Karpas-422 (cell line): ENCODE results near the gene SLFN5. TPM values are rescaled to one million over a fixed set of nuclear protein-coding genes. Genes with fewer than 3 reads are reported as not detected.

Experiments used
- DNase-seq: peaks from one replicate; pipeline ENCODE4 v3.0.0-alpha.2; 2015
- H2AFZ ChIP-seq: fragments of 200-600 bp; sonication (generic); 2 replicates; pipeline ENCODE4 v1.6.1; 2014; ENCODE audit warnings: antibody characterized with exemption, low read length, mixed read lengths
- H3K27ac ChIP-seq: fragments of 200-600 bp; sonication (generic); 2 replicates; pipeline ENCODE4 v1.5.1; 2014; ENCODE audit warnings: mild to moderate bottlenecking, low read length, moderate library complexity
- H3K27me3 ChIP-seq: fragments of 200-600 bp; sonication (generic); 2 replicates; pipeline ENCODE4 v1.6.1; 2014; ENCODE audit warnings: low read length, mixed read lengths
- H3K36me3 ChIP-seq: fragments of 200-600 bp; sonication (generic); 2 replicates; pipeline ENCODE4 v1.6.1; 2014; ENCODE audit warnings: low read length, mixed read lengths; ENCODE audit not compliant: insufficient read depth
- H3K4me1 ChIP-seq: fragments of 200-600 bp; sonication (generic); 2 replicates; pipeline ENCODE4 v1.6.1; 2014; ENCODE audit warnings: mild to moderate bottlenecking, low read length, mixed read lengths
- H3K4me2 ChIP-seq: fragments of 200-600 bp; sonication (generic); 2 replicates; pipeline ENCODE4 v1.6.1; 2014; ENCODE audit warnings: low read length, low read depth, mild to moderate bottlenecking; ENCODE audit not compliant: poor library complexity, severe bottlenecking
- H3K4me3 ChIP-seq: fragments of 200-600 bp; sonication (generic); 2 replicates; pipeline ENCODE4 v1.5.1; 2014; ENCODE audit warnings: mild to moderate bottlenecking, antibody characterized with exemption, low read length, mixed read lengths
- H3K79me2 ChIP-seq: fragments of 200-600 bp; sonication (generic); 2 replicates; pipeline ENCODE4 v1.6.1; 2014; ENCODE audit warnings: mild to moderate bottlenecking, low read length, mixed read lengths
- H3K9ac ChIP-seq: fragments of 200-600 bp; sonication (generic); 2 replicates; pipeline ENCODE4 v1.6.0; 2014; ENCODE audit warnings: low read length
- H3K9me2 ChIP-seq: fragments of 200-600 bp; sonication (generic), shearing (Covaris generic); replicated peaks from 2 replicates; pipeline ENCODE4 v1.6.0; 2014; ENCODE audit warnings: mild to moderate bottlenecking, low read length, moderate library complexity; ENCODE audit not compliant: insufficient read depth
- H3K9me3 ChIP-seq: fragments of 300-700, 200-600 bp; sonication (generic); 2 replicates; pipeline ENCODE4 v1.6.1; 2014; ENCODE audit warnings: low read length, mixed read lengths
- H4K20me1 ChIP-seq: fragments of 200-600 bp; sonication (generic); 2 replicates; pipeline ENCODE4 v1.6.1; 2014; ENCODE audit warnings: mild to moderate bottlenecking, antibody characterized with exemption, low read length, low read depth; ENCODE audit not compliant: insufficient read depth
- total RNA-seq: library from RNA; depleted of rRNA; stranded (reverse); fragments of >200 nt; shearing (Covaris generic); gene quantifications from 2 replicates; pipeline ENCODE4 v1.2.3, GENCODE V29; 2014; ENCODE audit warnings: low replicate concordance

Gene SLFN5
- total RNA-seq, 1 experiment from 2014 or later = 0.22 TPM

- Histone ChIP-seq H3K27me3 (no peaks in the 10 kb centered on the region), H3K27ac (no peak overlapping the region), H2AFZ (no peak overlapping the region), H4K20me1 (no peaks in the 10 kb centered on the region), H3K36me3 (no peaks in the 10 kb centered on the region), H3K4me3 (no peak overlapping the region), H3K9ac (no peak overlapping the region), H3K79me2 (no peaks in the 10 kb centered on the region), H3K9me3 (no peaks in the 10 kb centered on the region), H3K4me2 (no peak overlapping the region), H3K9me2 (no peaks in the 10 kb centered on the region), H3K4me1 (no peaks in the 10 kb centered on the region)
- DNase-seq = no peak
These were observed 7.0 kb upstream of the SLFN5 start for GRCh38 chr17:35235917-35236316.

- H3K9ac ChIP-seq = no peak overlapping the region
- H3K27me3 ChIP-seq = no peaks in the 10 kb centered on the region
- no peak overlapping the region for H3K27ac ChIP-seq
- no peak overlapping the region for H3K4me3 ChIP-seq
- no peaks in the 10 kb centered on the region for H3K36me3 ChIP-seq
- no peaks in the 10 kb centered on the region for H3K79me2 ChIP-seq
- DNase-seq = no peak
- no peak overlapping the region for H3K4me2 ChIP-seq
- H4K20me1 ChIP-seq = no peaks in the 10 kb centered on the region
- H3K9me2 ChIP-seq = no peaks in the 10 kb centered on the region
- no peaks in the 10 kb centered on the region for H3K4me1 ChIP-seq
- no peak overlapping the region for H2AFZ ChIP-seq
- H3K9me3 ChIP-seq = no peaks in the 10 kb centered on the region
These were observed 6.1 kb upstream of the SLFN5 start for GRCh38 chr17:35236821-35237220.

- Histone ChIP-seq H3K4me3 (no peak overlapping the region), H3K9ac (no peak overlapping the region), H3K9me3 (no peaks in the 10 kb centered on the region), H3K79me2 (no peaks in the 10 kb centered on the region), H2AFZ (no peak overlapping the region), H4K20me1 (no peaks in the 10 kb centered on the region), H3K4me1 (peaks cover 17% of the 10 kb centered on the region), H3K4me2 (no peak overlapping the region), H3K9me2 (no peaks in the 10 kb centered on the region), H3K27me3 (no peaks in the 10 kb centered on the region), H3K36me3 (no peaks in the 10 kb centered on the region), H3K27ac (no peak overlapping the region)
- no peak for DNase-seq
These were observed 4.1 kb upstream of the SLFN5 start for GRCh38 chr17:35238821-35239220.

GRCh38 chr17:35239823-35240222, 3.0 kb upstream of the SLFN5 start:
- H3K9me2 ChIP-seq = no peaks in the 10 kb centered on the region
- DNase-seq = no peak
- H4K20me1 ChIP-seq = no peaks in the 10 kb centered on the region
- no peaks in the 10 kb centered on the region for H3K36me3 ChIP-seq
- no peak overlapping the region for H3K27ac ChIP-seq
- no peak overlapping the region for H2AFZ ChIP-seq
- no peak overlapping the region for H3K4me2 ChIP-seq
- no peak overlapping the region for H3K4me3 ChIP-seq
- no peaks in the 10 kb centered on the region for H3K79me2 ChIP-seq
- H3K27me3 ChIP-seq = no peaks in the 10 kb centered on the region
- peaks cover 26% of the 10 kb centered on the region for H3K4me1 ChIP-seq
- no peaks in the 10 kb centered on the region for H3K9me3 ChIP-seq
- no peak overlapping the region for H3K9ac ChIP-seq

GRCh38 chr17:35240861-35241260, 2.0 kb upstream of the SLFN5 start:
- Histone ChIP-seq H3K79me2 (no peaks in the 10 kb centered on the region), H3K4me3 (no peak overlapping the region), H3K4me2 (no peak overlapping the region), H4K20me1 (no peaks in the 10 kb centered on the region), H3K27me3 (no peaks in the 10 kb centered on the region), H2AFZ (no peak overlapping the region), H3K9me2 (no peaks in the 10 kb centered on the region), H3K4me1 (peaks cover 26% of the 10 kb centered on the region), H3K27ac (no peak overlapping the region), H3K9ac (no peak overlapping the region), H3K36me3 (no peaks in the 10 kb centered on the region), H3K9me3 (no peaks in the 10 kb centered on the region)
- no peak for DNase-seq

- no peak for DNase-seq
- Histone ChIP-seq H3K79me2 (no peaks in the 10 kb centered on the region), H3K9me3 (no peaks in the 10 kb centered on the region), H3K4me2 (no peak overlapping the region), H3K4me3 (no peak overlapping the region), H3K36me3 (no peaks in the 10 kb centered on the region), H3K9ac (no peak overlapping the region), H2AFZ (no peak overlapping the region), H4K20me1 (no peaks in the 10 kb centered on the region), H3K4me1 (peaks cover 26% of the 10 kb centered on the region), H3K27ac (no peak overlapping the region), H3K27me3 (no peaks in the 10 kb centered on the region), H3K9me2 (no peaks in the 10 kb centered on the region)
These were observed 1.4 kb upstream of the SLFN5 start for GRCh38 chr17:35241520-35241919.

GRCh38 chr17:35242158-35242804, 591 bp upstream of the SLFN5 start:
- Histone ChIP-seq H3K27ac (no peak overlapping the region), H3K9ac (peak overlapping the region; percentile 59), H3K4me2 (peak overlapping the region; percentile 73), H4K20me1 (no peaks in the 10 kb centered on the region), H3K9me3 (no peaks in the 10 kb centered on the region), H3K79me2 (no peaks in the 10 kb centered on the region), H2AFZ (peak overlapping the region; percentile 99), H3K27me3 (no peaks in the 10 kb centered on the region), H3K4me1 (peaks cover 26% of the 10 kb centered on the region), H3K9me2 (no peaks in the 10 kb centered on the region), H3K4me3 (peak overlapping the region; percentile 68), H3K36me3 (no peaks in the 10 kb centered on the region)
- no peak for DNase-seq

GRCh38 chr17:35243561-35244340, 879 bp downstream of the SLFN5 start:
- no peak for DNase-seq
- no peaks in the 10 kb centered on the region for H3K79me2 ChIP-seq
- no peaks in the 10 kb centered on the region for H4K20me1 ChIP-seq
- H3K9me3 ChIP-seq = no peaks in the 10 kb centered on the region
- peak overlapping the region; percentile 73 for H3K4me2 ChIP-seq
- no peaks in the 10 kb centered on the region for H3K27me3 ChIP-seq
- no peak overlapping the region for H3K27ac ChIP-seq
- no peaks in the 10 kb centered on the region for H3K9me2 ChIP-seq
- H3K4me3 ChIP-seq = peak overlapping the region; percentile 68
- peak overlapping the region; percentile 99 for H2AFZ ChIP-seq
- H3K4me1 ChIP-seq = peaks cover 26% of the 10 kb centered on the region
- no peaks in the 10 kb centered on the region for H3K36me3 ChIP-seq
- peak overlapping the region; percentile 62 for H3K9ac ChIP-seq
